ENCODE data around the gene AFDN.

GRCh38 chr6:167827583-167828324 is 1.0 kb downstream of the AFDN start:
- TF ChIP-seq CTCF (IDR thresholded peaks at IDR 0.05) (peak in 1 of 6 experiments; percentile 14), POLR2A (IDR thresholded peaks at IDR 0.05) (peak in 2 of 4 donors; percentile 26 to 42), POLR2AphosphoS5 (IDR thresholded peaks at IDR 0.05) (peak in 1 of 2 donors; percentile 62), EP300 (IDR thresholded peaks at IDR 0.05) (peak in 1 of 4 donors; percentile 15)

All from upper lobe of left lung (tissue), 4 donors.